ENCODE data around the gene RUNX1. TPM values are rescaled to one million over a fixed set of nuclear protein-coding genes. Genes with fewer than 3 reads are reported as not detected.

RUNX1 gene
- polyA plus RNA-seq, 1 of the 3 experiments (the other 2 are of a cell fraction) = 17.1 TPM

- H3K4me3 ChIP-seq (ENCODE audit: low read depth in 2 of 2, low read length in 1 of 2) = no peak overlapping the region
- 85% methylated on average over 4 of the region's 6 CpGs for WGBS (ENCODE audit: low lambda C conversion rate)
- no peaks in the 10 kb centered on the region for H3K27me3 ChIP-seq (ENCODE audit: insufficient read depth)
- no peaks in the 10 kb centered on the region for H4K20me1 ChIP-seq (ENCODE audit: insufficient read depth)
- H3K36me3 ChIP-seq (replicated peaks in 1 of 2; ENCODE audit: control insufficient read depth in 1 of 2, insufficient read depth in 2 of 2, low read length in 1 of 2) = no peaks in the 10 kb centered on the region
- DNase-seq = no peak
- H2AFZ ChIP-seq (ENCODE audit: low read depth) = no peak overlapping the region
- no peaks in the 10 kb centered on the region for H3K9me2 ChIP-seq
- ChIA-PET POLR2A (no interaction called here), CTCF (no interaction called here)
- TF ChIP-seq TEAD4 (IDR thresholded peaks at IDR 0.05; ENCODE audit: borderline replicate concordance, insufficient read depth) = no peak
- no peak for TF ChIP-seq FOSL2 (IDR thresholded peaks at IDR 0.05; ENCODE audit: borderline replicate concordance, low read depth)
- no peak for TF ChIP-seq TCF12 (IDR thresholded peaks at IDR 0.05)
- no peak for TF ChIP-seq IRF3 (IDR thresholded peaks at IDR 0.05; ENCODE audit: low read depth, low read length)
- TF ChIP-seq MXI1 (IDR thresholded peaks at IDR 0.05; ENCODE audit: low read depth, low read length) = no peak
- no peak for TF ChIP-seq USF2 (IDR thresholded peaks at IDR 0.05; ENCODE audit: borderline replicate concordance, low read depth, low read length)
- no peak for TF ChIP-seq MAX (IDR thresholded peaks at IDR 0.05; ENCODE audit: low read depth)
- no peak for TF ChIP-seq RCOR1 (IDR thresholded peaks at IDR 0.05; ENCODE audit: low read length)
- no peak for TF ChIP-seq REST (IDR thresholded peaks at IDR 0.05; ENCODE audit: low read depth, low read length)
- TF ChIP-seq PBX3 (IDR thresholded peaks at IDR 0.05) = no peak
- TF ChIP-seq GABPA (IDR thresholded peaks at IDR 0.05; ENCODE audit: low read depth) = no peak
- TF ChIP-seq FOXJ3 (CRISPR knock-in tag; IDR thresholded peaks at IDR 0.05) = no peak
- no peak for TF ChIP-seq CHD2 (IDR thresholded peaks at IDR 0.05; ENCODE audit: low read length, partially characterized antibody)
- no peak for TF ChIP-seq USF1 (IDR thresholded peaks at IDR 0.05; ENCODE audit: borderline replicate concordance, low read depth)
- TF ChIP-seq POLR2AphosphoS5 (IDR thresholded peaks at IDR 0.05; ENCODE audit: low read depth, low read length) = no peak
- TF ChIP-seq JUND (IDR thresholded peaks at IDR 0.05) = no peak
- no peak for TF ChIP-seq EZH2phosphoT487 (IDR thresholded peaks at IDR 0.05; ENCODE audit: borderline replicate concordance, low read depth)
- no peak for TF ChIP-seq RFX5 (IDR thresholded peaks at IDR 0.05; ENCODE audit: low read length)
- TF ChIP-seq CTCF (IDR thresholded peaks at IDR 0.05) = no peak
- TF ChIP-seq FOXM1 (IDR thresholded peaks at IDR 0.05; ENCODE audit: low read depth) = no peak
- H3K4me2 ChIP-seq = no peak overlapping the region
- H3K9me3 ChIP-seq = no peaks in the 10 kb centered on the region
- no peak overlapping the region for H3K27ac ChIP-seq (ENCODE audit: low read depth in 2 of 2, low read length in 1 of 2)
- no peaks in the 10 kb centered on the region for H3K79me2 ChIP-seq (ENCODE audit: insufficient read depth)
- H3F3A ChIP-seq (replicated peaks; ENCODE audit: insufficient read depth) = peaks cover 5% of the 10 kb centered on the region
- H3K9ac ChIP-seq = no peak overlapping the region
- no peaks in the 10 kb centered on the region for H3K4me1 ChIP-seq (ENCODE audit: control insufficient read depth in 1 of 2, insufficient read depth in 2 of 2, low read depth in 1 of 2, low read length in 1 of 2)
Measured at GRCh38 chr21:35005560-35006224, 43.4 kb downstream of the RUNX1 start.
